GM12878 (cell line): ENCODE data around the gene NUTM1. TPM values are rescaled to one million over a fixed set of nuclear protein-coding genes. Genes with fewer than 3 reads are reported as not detected.
A peak's percentile ranks its signal among the peaks of the same experiment; 100 is the strongest.

Experiments
- CREB1 ChIP-seq: IDR thresholded peaks from 2 replicates; pipeline ENCODE4 v1.6.1; 2012; ENCODE audit warnings: low read depth, mild to moderate bottlenecking, inconsistent platforms
- CREM ChIP-seq: IDR thresholded peaks from 2 replicates; pipeline ENCODE4 v1.6.1; 2014; ENCODE audit warnings: antibody characterized with exemption, low read depth
- EGR1 ChIP-seq, 2 experiments: IDR thresholded peaks; 1 replicate in 1 of 2; 2 replicates in 1 of 2; pipeline ENCODE4 v1.6.1; 2011 to 2012; ENCODE audit warnings: low read depth in 2 of 2, low read length in 2 of 2, borderline replicate concordance in 1 of 2, mild to moderate bottlenecking in 1 of 2, moderate library complexity in 1 of 2
- GABPA ChIP-seq: IDR thresholded peaks from 2 replicates; pipeline ENCODE4 v1.6.1; 2014; ENCODE audit warnings: antibody characterized with exemption, low read depth, mild to moderate bottlenecking, inconsistent platforms
- GATAD2B ChIP-seq: fragments of 450-650 bp; conservative IDR thresholded peaks from 2 replicates; pipeline ENCODE4 v1.6.1; 2017; ENCODE audit warnings: low read depth, mild to moderate bottlenecking, moderate library complexity
- MTA2 ChIP-seq: fragments of 450-650 bp; IDR thresholded peaks from 2 replicates; pipeline ENCODE4 v1.6.1; 2016; ENCODE audit warnings: low read depth, mild to moderate bottlenecking, moderate library complexity
- POLR2AphosphoS5 ChIP-seq: IDR thresholded peaks from 2 replicates; pipeline ENCODE4 v1.6.1; 2011; ENCODE audit warnings: mild to moderate bottlenecking, low read length, inconsistent platforms
- RBBP5 ChIP-seq: fragments of 200-600 bp; sonication (generic); conservative IDR thresholded peaks from 2 replicates; pipeline ENCODE4 v1.6.1; 2016
- RELA ChIP-seq: fragments of 450-650 bp; IDR thresholded peaks from 2 replicates; pipeline ENCODE4 v1.8.0; 2014; ENCODE audit warnings: borderline replicate concordance; ENCODE audit not compliant: partially characterized antibody
- STAT3 ChIP-seq: IDR thresholded peaks from 2 replicates; pipeline ENCODE4 v1.6.1; 2011; ENCODE audit warnings: low read depth, low read length, improper control_type of control experiment
- TCF12 ChIP-seq: IDR thresholded peaks from 2 replicates; pipeline ENCODE4 v1.6.1; 2011; ENCODE audit warnings: low read depth, mild to moderate bottlenecking, low read length
- YBX1 ChIP-seq: fragments of 450-650 bp; IDR thresholded peaks from 2 replicates; pipeline ENCODE4 v1.6.1; 2016; ENCODE audit warnings: antibody characterized with exemption
- ZNF217 ChIP-seq: fragments of 450-650 bp; IDR thresholded peaks from 2 replicates; pipeline ENCODE4 v1.6.1; 2017; ENCODE audit warnings: antibody characterized with exemption, mild to moderate bottlenecking
- ZNF24 ChIP-seq: fragments of 450-650 bp; IDR thresholded peaks from 2 replicates; pipeline ENCODE4 v1.6.1; 2017; ENCODE audit warnings: antibody characterized with exemption, mild to moderate bottlenecking
- polyA plus RNA-seq, 11 experiments: library from polyadenylated mRNA; depleted of rRNA in 4 of 11; unstranded in 6 of 11; stranded (reverse) in 5 of 11; fragments of >200 nt; fragmentation: Nextera tagmentation in 4 of 11; fragmentation: Illumina TruSeq in 1 of 11; extraction: Ambion mirVana in 4 of 11; extraction: Trizol in 1 of 11; gene quantifications; 1 replicate in 1 of 11; 2 replicates in 10 of 11; pipeline versions ENCODE4 v1.2.1 to v1.2.3, GENCODE V29; 2011 to 2016; ENCODE audit warnings: inconsistent platforms in 2 of 11, missing spikeins in 2 of 11, low read depth in 1 of 11
- total RNA-seq, 4 experiments: library from RNA; depleted of rRNA in 3 of 4; stranded (reverse); fragments of >200 nt in 3 of 4; fragmentation: Illumina TruSeq in 1 of 4; extraction: Trizol in 1 of 4; gene quantifications; 2 replicates each; pipeline versions ENCODE4 v1.2.1 to v1.2.3, GENCODE V29; 2013 to 2021
- TF ChIP-seq, protein P1 (sequence below): IDR thresholded peaks from 2 replicates; pipeline ENCODE4 v1.6.1; 2012; ENCODE audit warnings: low read depth, low read length, improper control_type of control experiment
- TF ChIP-seq, protein P2 (sequence below): IDR thresholded peaks from 2 replicates; pipeline ENCODE4 v1.6.1; 2012; ENCODE audit warnings: improper control_type of control experiment, low read depth, low read length; ENCODE audit not compliant: insufficient replicate concordance
- TF ChIP-seq, protein P3 (sequence below): fragments of 450-650 bp; IDR thresholded peaks from 2 replicates; pipeline ENCODE4 v1.6.1; 2017; ENCODE audit warnings: low read depth, mild to moderate bottlenecking, moderate library complexity
- TF ChIP-seq, protein P4 (sequence below): fragments of 450-650 bp; IDR thresholded peaks from 2 replicates; pipeline ENCODE4 v1.6.1; 2018; ENCODE audit warnings: borderline replicate concordance, mild to moderate bottlenecking; ENCODE audit not compliant: partially characterized antibody
- TF ChIP-seq, protein P5 (sequence below): fragments of 450-650 bp; IDR thresholded peaks from 2 replicates; pipeline ENCODE4 v1.6.1; 2017; ENCODE audit warnings: borderline replicate concordance

NUTM1 gene
- total and polyA plus RNA-seq, 10 of the 15 experiments (the other 5 are each of a cell fraction or from before 2014, with no cell fraction given) = under 0.01 to 0.05 TPM; not detected in 8

DNA sequence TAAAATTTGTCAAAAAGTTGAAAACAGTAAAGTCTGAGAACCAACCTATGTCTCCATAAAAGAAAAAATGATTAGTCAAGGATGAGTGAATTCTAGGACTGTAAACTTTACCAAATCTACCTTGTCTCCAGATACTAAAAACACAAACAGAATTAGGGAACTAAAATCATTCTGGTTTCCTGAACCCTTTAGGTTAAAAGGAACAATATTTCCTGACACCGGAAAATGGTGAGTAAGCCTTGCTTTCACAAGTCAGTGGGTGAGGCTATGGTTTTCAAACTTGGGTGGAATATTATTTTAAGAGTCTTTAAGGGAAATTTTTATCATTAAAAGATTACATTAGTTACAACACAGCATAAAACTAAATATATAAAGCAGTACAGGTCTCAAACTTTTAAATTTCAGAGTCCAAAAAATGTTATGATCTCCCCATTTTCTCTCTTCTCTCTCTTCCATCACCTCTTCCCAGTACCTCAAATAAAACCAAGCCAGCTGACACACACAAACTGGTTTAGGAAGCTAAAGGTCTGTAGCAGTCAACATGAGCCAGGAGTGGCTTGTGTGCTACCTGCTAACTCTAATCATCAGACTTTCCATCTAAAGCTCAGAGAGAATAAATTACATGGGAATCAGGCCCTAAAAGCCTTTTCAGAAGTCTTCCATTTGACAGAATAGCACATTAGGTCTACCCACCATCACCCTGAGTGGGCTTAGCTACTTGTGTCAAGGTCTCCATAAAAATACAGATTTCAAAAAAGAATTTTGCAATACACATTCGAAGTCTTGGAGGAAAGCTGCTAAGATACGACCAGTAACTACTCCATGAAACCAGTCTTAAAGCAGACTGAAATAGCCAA is 7.7 kb upstream of the NUTM1 start (continued):
- TF ChIP-seq, protein P1, sequence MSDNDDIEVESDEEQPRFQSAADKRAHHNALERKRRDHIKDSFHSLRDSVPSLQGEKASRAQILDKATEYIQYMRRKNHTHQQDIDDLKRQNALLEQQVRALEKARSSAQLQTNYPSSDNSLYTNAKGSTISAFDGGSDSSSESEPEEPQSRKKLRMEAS = no peak
- TF ChIP-seq GABPA = 0 out of 2 replicates have a peak, but pooled peaks have one; percentile 22
- TF ChIP-seq ZNF24 = no peak
- no peak for TF ChIP-seq POLR2AphosphoS5
- TF ChIP-seq EGR1 (IDR thresholded peaks at IDR 0.05; ENCODE audit: borderline replicate concordance in 1 of 2, low read depth in 2 of 2, low read length in 2 of 2) = no peak
- TF ChIP-seq ZNF217 = no peak
- TF ChIP-seq, protein P2, sequence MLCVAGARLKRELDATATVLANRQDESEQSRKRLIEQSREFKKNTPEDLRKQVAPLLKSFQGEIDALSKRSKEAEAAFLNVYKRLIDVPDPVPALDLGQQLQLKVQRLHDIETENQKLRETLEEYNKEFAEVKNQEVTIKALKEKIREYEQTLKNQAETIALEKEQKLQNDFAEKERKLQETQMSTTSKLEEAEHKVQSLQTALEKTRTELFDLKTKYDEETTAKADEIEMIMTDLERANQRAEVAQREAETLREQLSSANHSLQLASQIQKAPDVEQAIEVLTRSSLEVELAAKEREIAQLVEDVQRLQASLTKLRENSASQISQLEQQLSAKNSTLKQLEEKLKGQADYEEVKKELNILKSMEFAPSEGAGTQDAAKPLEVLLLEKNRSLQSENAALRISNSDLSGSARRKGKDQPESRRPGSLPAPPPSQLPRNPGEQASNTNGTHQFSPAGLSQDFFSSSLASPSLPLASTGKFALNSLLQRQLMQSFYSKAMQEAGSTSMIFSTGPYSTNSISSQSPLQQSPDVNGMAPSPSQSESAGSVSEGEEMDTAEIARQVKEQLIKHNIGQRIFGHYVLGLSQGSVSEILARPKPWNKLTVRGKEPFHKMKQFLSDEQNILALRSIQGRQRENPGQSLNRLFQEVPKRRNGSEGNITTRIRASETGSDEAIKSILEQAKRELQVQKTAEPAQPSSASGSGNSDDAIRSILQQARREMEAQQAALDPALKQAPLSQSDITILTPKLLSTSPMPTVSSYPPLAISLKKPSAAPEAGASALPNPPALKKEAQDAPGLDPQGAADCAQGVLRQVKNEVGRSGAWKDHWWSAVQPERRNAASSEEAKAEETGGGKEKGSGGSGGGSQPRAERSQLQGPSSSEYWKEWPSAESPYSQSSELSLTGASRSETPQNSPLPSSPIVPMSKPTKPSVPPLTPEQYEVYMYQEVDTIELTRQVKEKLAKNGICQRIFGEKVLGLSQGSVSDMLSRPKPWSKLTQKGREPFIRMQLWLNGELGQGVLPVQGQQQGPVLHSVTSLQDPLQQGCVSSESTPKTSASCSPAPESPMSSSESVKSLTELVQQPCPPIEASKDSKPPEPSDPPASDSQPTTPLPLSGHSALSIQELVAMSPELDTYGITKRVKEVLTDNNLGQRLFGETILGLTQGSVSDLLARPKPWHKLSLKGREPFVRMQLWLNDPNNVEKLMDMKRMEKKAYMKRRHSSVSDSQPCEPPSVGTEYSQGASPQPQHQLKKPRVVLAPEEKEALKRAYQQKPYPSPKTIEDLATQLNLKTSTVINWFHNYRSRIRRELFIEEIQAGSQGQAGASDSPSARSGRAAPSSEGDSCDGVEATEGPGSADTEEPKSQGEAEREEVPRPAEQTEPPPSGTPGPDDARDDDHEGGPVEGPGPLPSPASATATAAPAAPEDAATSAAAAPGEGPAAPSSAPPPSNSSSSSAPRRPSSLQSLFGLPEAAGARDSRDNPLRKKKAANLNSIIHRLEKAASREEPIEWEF = no peak
- TF ChIP-seq, protein P3, sequence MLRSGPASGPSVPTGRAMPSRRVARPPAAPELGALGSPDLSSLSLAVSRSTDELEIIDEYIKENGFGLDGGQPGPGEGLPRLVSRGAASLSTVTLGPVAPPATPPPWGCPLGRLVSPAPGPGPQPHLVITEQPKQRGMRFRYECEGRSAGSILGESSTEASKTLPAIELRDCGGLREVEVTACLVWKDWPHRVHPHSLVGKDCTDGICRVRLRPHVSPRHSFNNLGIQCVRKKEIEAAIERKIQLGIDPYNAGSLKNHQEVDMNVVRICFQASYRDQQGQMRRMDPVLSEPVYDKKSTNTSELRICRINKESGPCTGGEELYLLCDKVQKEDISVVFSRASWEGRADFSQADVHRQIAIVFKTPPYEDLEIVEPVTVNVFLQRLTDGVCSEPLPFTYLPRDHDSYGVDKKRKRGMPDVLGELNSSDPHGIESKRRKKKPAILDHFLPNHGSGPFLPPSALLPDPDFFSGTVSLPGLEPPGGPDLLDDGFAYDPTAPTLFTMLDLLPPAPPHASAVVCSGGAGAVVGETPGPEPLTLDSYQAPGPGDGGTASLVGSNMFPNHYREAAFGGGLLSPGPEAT = peak; percentile 32; the same call in 1 of the 2 replicates
- no peak for TF ChIP-seq GATAD2B
- 0 out of 2 replicates have a peak, but pooled peaks have one; percentile 22 for TF ChIP-seq CREM
- TF ChIP-seq, protein P4, sequence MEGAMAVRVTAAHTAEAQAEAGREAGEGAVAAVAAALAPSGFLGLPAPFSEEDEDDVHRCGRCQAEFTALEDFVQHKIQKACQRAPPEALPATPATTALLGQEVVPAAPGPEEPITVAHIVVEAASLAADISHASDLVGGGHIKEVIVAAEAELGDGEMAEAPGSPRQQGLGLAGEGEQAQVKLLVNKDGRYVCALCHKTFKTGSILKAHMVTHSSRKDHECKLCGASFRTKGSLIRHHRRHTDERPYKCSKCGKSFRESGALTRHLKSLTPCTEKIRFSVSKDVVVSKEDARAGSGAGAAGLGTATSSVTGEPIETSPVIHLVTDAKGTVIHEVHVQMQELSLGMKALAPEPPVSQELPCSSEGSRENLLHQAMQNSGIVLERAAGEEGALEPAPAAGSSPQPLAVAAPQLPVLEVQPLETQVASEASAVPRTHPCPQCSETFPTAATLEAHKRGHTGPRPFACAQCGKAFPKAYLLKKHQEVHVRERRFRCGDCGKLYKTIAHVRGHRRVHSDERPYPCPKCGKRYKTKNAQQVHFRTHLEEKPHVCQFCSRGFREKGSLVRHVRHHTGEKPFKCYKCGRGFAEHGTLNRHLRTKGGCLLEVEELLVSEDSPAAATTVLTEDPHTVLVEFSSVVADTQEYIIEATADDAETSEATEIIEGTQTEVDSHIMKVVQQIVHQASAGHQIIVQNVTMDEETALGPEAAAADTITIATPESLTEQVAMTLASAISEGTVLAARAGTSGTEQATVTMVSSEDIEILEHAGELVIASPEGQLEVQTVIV = no peak
- no peak for TF ChIP-seq STAT3
- TF ChIP-seq RELA = no peak
- TF ChIP-seq YBX1 = no peak
- TF ChIP-seq, protein P5, sequence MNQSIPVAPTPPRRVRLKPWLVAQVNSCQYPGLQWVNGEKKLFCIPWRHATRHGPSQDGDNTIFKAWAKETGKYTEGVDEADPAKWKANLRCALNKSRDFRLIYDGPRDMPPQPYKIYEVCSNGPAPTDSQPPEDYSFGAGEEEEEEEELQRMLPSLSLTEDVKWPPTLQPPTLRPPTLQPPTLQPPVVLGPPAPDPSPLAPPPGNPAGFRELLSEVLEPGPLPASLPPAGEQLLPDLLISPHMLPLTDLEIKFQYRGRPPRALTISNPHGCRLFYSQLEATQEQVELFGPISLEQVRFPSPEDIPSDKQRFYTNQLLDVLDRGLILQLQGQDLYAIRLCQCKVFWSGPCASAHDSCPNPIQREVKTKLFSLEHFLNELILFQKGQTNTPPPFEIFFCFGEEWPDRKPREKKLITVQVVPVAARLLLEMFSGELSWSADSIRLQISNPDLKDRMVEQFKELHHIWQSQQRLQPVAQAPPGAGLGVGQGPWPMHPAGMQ = no peak
- TF ChIP-seq RBBP5 = no peak
- TF ChIP-seq CREB1 = 0 out of 2 replicates have a peak, but pooled peaks have one; percentile 21
- TF ChIP-seq MTA2 = peak; percentile 31
- no peak for TF ChIP-seq TCF12
